ENCODE measurements around the gene CFAP20. TPM values are rescaled to one million over a fixed set of nuclear protein-coding genes. Genes with fewer than 3 reads are reported as not detected.

The CFAP20 gene
- total RNA-seq, 1 experiment from 2014 or later, result 104 TPM

Small RNA genes within 50 kb of the gene (small RNA-seq; reads per million reads assigned to genes)
- gene RF00019, result not detected

Other genes starting within 250 kb of the CFAP20 start
- gene CNGB1, start 158.3 kb downstream of the CFAP20 start, total RNA-seq (2014; rRNA removed; shearing (Covaris generic)), result 0.32 and 0.50 TPM in 2 replicates
- 2.0 and 2.8 TPM in 2 replicates for gene ZNF319, start 128.7 kb downstream of the CFAP20 start, total RNA-seq (2014; rRNA removed; shearing (Covaris generic))
- gene USB1, start 128.0 kb downstream of the CFAP20 start, total RNA-seq (2014; rRNA removed; shearing (Covaris generic)), result 16.8 and 25.7 TPM in 2 replicates
- gene MMP15, start 103.6 kb downstream of the CFAP20 start, total RNA-seq (2014; rRNA removed; shearing (Covaris generic)), result 3.2 and 3.6 TPM in 2 replicates
- 19.1 and 25.4 TPM in 2 replicates for gene CSNK2A2, start 68.7 kb upstream of the CFAP20 start, total RNA-seq (2014; rRNA removed; shearing (Covaris generic))
- gene PRSS54, start 165.6 kb upstream of the CFAP20 start, total RNA-seq (2014; rRNA removed; shearing (Covaris generic)), result not detected in 2 replicates